T-helper 22 cell (primary cell): ENCODE data around the gene CCDC9B.
A peak's percentile ranks its signal among the peaks of the same experiment; 100 is the strongest.

ENCODE experiments used
- DNase-seq: peaks from one replicate; pipeline ENCODE4 v3.0.0-alpha.2; 2020; ENCODE audit warnings: low read depth

Gene CCDC9B

GRCh38 chr15:40307421-40308211, 33.1 kb downstream of the CCDC9B start, which contains the start of gene PLCB2:
Gene PLCB2, minus strand, starts transcription at chr15:40307935. Its CDS starts 263 bp downstream, at chr15:40307672.
- peak; percentile 47 for DNase-seq

- DNase-seq, result no peak
Measured at GRCh38 chr15:40306908-40307307, 33.8 kb downstream of the CCDC9B start.

GRCh38 chr15:40306371-40306770, 34.4 kb downstream of the CCDC9B start:
- no peak for DNase-seq

- no peak for DNase-seq
Measured at GRCh38 chr15:40305281-40305680, 35.5 kb downstream of the CCDC9B start.

GRCh38 chr15:40303576-40303975, 37.2 kb downstream of the CCDC9B start:
- DNase-seq, result no peak

GRCh38 chr15:40302981-40303380, 37.8 kb downstream of the CCDC9B start:
- no peak for DNase-seq

- no peak for DNase-seq
Measured at GRCh38 chr15:40302288-40302886, 38.4 kb downstream of the CCDC9B start.

- DNase-seq, result no peak
Measured at GRCh38 chr15:40301467-40302179, 39.1 kb downstream of the CCDC9B start.

- no peak for DNase-seq
Measured at GRCh38 chr15:40300771-40301170, 40.0 kb downstream of the CCDC9B start.

GRCh38 chr15:40300367-40300766, 40.4 kb downstream of the CCDC9B start:
- no peak for DNase-seq

- no peak for DNase-seq
Measured at GRCh38 chr15:40298216-40298935, 42.4 kb downstream of the CCDC9B start.

- DNase-seq, result no peak
Measured at GRCh38 chr15:40297356-40297755, 43.4 kb downstream of the CCDC9B start.

- DNase-seq, result no peak
Measured at GRCh38 chr15:40296561-40297230, 44.0 kb downstream of the CCDC9B start.

GRCh38 chr15:40295877-40296560, 44.7 kb downstream of the CCDC9B start:
- DNase-seq, result no peak

- DNase-seq, result no peak
Measured at GRCh38 chr15:40295297-40295696, 45.4 kb downstream of the CCDC9B start.

GRCh38 chr15:40293905-40294895, 46.5 kb downstream of the CCDC9B start:
- DNase-seq, result no peak

GRCh38 chr15:40293006-40293405, 47.7 kb downstream of the CCDC9B start:
- no peak for DNase-seq

GRCh38 chr15:40292246-40292645, 48.5 kb downstream of the CCDC9B start:
- no peak for DNase-seq

- DNase-seq, result no peak
Measured at GRCh38 chr15:40290918-40291574, 49.7 kb downstream of the CCDC9B start.
